ENCODE results near the gene CPEB4.

The CPEB4 gene

DNA sequence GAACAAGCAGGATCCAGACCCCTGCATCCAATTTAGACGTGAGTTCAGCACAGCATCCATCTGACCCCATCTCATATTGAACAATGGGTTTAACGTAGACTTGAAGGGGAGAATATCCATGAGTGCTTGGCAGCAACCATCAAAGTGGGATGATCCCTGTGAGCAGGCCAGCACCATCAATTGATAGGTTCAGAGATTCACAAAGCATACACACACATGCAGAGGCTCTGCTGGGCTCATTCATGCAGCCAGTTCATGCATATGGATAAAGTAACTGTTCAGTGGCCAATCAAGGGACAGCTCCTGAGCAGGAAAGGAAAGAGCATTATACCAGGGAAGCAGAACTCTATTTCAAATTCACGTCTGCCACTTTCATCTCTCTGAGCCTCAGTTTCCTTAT is 24.8 kb upstream of the CPEB4 start:
- TF ChIP-seq FOXP2 (optimal IDR thresholded peaks at IDR 0.05; ENCODE audit: borderline replicate concordance, extremely low read depth, extremely low read length, insufficient read depth), result no peak
- no peak for TF ChIP-seq POLR2AphosphoS5 (IDR thresholded peaks at IDR 0.05; ENCODE audit: low read depth, low read length)
- no peak for TF ChIP-seq TAF1 (IDR thresholded peaks at IDR 0.05; ENCODE audit: borderline replicate concordance, insufficient read depth, low read length)
- TF ChIP-seq SIN3A (IDR thresholded peaks at IDR 0.05; ENCODE audit: borderline replicate concordance, insufficient read depth, low read length), result no peak
- TF ChIP-seq, protein P1, sequence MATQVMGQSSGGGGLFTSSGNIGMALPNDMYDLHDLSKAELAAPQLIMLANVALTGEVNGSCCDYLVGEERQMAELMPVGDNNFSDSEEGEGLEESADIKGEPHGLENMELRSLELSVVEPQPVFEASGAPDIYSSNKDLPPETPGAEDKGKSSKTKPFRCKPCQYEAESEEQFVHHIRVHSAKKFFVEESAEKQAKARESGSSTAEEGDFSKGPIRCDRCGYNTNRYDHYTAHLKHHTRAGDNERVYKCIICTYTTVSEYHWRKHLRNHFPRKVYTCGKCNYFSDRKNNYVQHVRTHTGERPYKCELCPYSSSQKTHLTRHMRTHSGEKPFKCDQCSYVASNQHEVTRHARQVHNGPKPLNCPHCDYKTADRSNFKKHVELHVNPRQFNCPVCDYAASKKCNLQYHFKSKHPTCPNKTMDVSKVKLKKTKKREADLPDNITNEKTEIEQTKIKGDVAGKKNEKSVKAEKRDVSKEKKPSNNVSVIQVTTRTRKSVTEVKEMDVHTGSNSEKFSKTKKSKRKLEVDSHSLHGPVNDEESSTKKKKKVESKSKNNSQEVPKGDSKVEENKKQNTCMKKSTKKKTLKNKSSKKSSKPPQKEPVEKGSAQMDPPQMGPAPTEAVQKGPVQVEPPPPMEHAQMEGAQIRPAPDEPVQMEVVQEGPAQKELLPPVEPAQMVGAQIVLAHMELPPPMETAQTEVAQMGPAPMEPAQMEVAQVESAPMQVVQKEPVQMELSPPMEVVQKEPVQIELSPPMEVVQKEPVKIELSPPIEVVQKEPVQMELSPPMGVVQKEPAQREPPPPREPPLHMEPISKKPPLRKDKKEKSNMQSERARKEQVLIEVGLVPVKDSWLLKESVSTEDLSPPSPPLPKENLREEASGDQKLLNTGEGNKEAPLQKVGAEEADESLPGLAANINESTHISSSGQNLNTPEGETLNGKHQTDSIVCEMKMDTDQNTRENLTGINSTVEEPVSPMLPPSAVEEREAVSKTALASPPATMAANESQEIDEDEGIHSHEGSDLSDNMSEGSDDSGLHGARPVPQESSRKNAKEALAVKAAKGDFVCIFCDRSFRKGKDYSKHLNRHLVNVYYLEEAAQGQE (IDR thresholded peaks at IDR 0.05; ENCODE audit: insufficient read depth in 1 of 2, low read depth in 2 of 2, low read length in 2 of 2), result no peak

DNA sequence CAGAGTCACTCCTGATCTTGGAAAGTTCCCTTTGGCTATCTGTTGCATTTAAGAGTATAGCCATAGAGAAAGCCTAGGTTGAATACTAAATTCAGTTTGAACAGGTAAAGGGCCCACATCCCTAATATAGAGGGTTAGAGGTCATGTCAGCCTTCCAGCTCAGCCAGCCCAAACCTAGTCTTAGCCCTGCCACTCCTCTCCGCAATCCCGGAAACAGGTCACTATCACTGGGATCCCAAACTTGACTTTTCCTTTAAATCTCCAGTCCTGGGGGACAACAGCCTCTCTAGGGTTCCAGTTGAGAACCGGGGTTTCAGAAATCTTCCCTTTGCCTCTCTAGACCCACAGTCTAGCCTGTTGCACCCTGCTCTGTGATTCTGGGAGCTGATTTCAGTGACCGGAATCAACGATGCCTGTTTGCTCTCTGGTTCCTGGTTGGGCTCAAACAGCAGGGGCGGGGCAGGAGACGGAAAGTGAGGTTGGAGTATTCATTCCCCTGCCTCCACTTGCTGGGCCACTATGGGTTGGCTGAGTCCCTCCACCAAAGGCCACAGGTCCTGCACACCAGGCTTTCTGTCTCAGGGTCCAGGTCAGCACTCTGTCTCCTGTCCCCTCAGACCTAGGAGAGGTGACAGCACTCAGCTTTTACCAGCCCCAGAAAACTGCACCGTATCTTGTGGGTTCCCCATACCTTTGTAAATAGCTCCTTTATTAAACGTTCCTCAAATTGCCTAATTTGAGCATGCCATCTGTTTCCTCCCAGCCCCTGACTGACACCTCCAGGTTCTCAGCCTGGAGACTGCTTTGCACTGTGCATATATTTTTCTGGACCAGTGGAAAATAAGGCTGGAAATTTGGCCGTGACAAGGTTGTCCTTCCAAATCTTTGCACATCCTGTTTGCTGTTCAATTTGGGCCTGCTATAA is 23.8 kb upstream of the CPEB4 start:
- no peak for TF ChIP-seq SIN3A (IDR thresholded peaks at IDR 0.05; ENCODE audit: borderline replicate concordance, insufficient read depth, low read length)
- no peak for TF ChIP-seq FOXP2 (optimal IDR thresholded peaks at IDR 0.05; ENCODE audit: borderline replicate concordance, extremely low read depth, extremely low read length, insufficient read depth)
- TF ChIP-seq, protein P1 (IDR thresholded peaks at IDR 0.05; ENCODE audit: insufficient read depth in 1 of 2, low read depth in 2 of 2, low read length in 2 of 2), result no peak
- no peak for TF ChIP-seq POLR2AphosphoS5 (IDR thresholded peaks at IDR 0.05; ENCODE audit: low read depth, low read length)
- no peak for TF ChIP-seq TAF1 (IDR thresholded peaks at IDR 0.05; ENCODE audit: borderline replicate concordance, insufficient read depth, low read length)

DNA sequence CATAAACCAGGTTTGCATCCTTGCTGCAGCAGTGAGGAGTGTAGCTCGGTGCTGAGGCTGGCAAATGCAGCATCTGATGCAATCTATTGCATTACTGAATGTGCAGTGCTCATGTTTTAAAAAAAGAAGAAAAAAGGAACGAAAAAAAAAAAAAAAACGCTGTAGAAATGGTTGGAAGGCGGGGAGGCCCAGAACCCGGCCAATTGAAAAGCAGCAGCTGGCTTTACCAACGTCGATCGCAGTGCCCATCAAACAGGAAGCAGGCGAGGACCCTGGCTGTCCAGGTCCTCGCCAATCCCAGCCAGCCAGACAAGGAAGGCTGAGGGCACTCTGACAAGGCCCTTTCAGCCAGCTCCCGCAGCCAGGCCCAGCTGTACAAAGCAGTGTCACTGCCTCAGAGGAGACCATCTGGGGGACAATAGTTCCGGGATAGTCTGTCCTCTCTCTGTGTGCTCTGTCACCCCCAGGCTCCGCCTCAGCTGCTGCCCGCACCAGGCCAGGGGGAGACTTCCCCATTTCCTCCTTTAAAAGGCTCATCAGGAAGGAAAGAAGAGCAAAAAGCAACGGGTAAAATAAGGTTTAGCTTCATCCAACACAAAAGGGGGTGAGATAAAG is 21.8 kb upstream of the CPEB4 start:
- TF ChIP-seq, protein P1 (IDR thresholded peaks at IDR 0.05; ENCODE audit: insufficient read depth in 1 of 2, low read depth in 2 of 2, low read length in 2 of 2), result no peak
- TF ChIP-seq SIN3A (IDR thresholded peaks at IDR 0.05; ENCODE audit: borderline replicate concordance, insufficient read depth, low read length) (no peak), TAF1 (IDR thresholded peaks at IDR 0.05; ENCODE audit: borderline replicate concordance, insufficient read depth, low read length) (no peak), POLR2AphosphoS5 (IDR thresholded peaks at IDR 0.05; ENCODE audit: low read depth, low read length) (no peak), FOXP2 (optimal IDR thresholded peaks at IDR 0.05; ENCODE audit: borderline replicate concordance, extremely low read depth, extremely low read length, insufficient read depth) (no peak)

DNA sequence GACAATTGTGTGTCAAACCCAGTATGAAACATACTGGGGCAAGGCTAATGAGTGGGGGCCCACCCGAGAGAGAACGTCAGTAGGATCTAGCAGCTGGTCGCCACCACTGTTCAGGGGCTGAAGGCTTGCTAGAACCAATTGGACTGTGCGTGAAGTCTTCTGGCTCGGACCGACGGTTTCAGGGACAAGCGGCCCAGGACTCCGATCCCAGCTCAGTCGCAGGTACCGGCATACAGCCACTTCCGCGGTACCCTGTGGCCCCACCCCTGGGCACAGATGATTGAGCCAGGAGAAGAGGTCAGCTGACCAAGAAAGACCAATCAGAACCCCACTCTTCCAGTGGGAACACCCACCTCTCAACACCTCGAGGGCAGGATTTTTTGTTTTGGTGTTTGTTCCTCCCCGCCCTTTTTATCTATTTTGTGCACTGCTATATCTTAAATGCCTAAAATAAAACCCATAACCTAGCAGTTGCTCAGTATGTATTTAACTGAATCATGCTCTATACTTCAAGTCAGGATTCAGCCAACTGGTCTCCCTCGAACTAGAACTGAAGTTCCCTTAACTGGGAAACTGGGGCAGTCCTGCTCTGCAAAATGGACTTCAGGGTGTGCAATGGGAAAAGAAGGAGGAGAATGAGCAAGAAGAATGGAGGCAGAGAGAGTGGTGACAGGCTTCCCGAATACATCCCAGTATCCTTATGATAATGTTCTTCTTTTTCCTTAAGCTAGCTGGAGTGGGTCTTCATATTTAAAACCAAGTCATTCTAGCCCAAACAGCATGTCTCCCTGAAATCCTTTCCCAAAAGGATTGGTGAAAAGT is 21.1 kb upstream of the CPEB4 start:
- no peak for TF ChIP-seq POLR2AphosphoS5 (IDR thresholded peaks at IDR 0.05; ENCODE audit: low read depth, low read length)
- TF ChIP-seq, protein P1 (IDR thresholded peaks at IDR 0.05; ENCODE audit: insufficient read depth in 1 of 2, low read depth in 2 of 2, low read length in 2 of 2), result no peak
- TF ChIP-seq SIN3A (IDR thresholded peaks at IDR 0.05; ENCODE audit: borderline replicate concordance, insufficient read depth, low read length), result no peak
- TF ChIP-seq FOXP2 (optimal IDR thresholded peaks at IDR 0.05; ENCODE audit: borderline replicate concordance, extremely low read depth, extremely low read length, insufficient read depth), result no peak
- TF ChIP-seq TAF1 (IDR thresholded peaks at IDR 0.05; ENCODE audit: borderline replicate concordance, insufficient read depth, low read length), result no peak

Measured in PFSK-1 (cell line).